HepG2 (cell line): ENCODE data around the gene SLC16A2. TPM values are rescaled to one million over a fixed set of nuclear protein-coding genes. Genes with fewer than 3 reads are reported as not detected.

Source experiments
- ATAC-seq: fragments of 200-7000 bp; cut with Tn5 transposase; 3 replicates; pipeline ENCODE4 v1.9.1; 2020; ENCODE audit warnings: mild to moderate bottlenecking, moderate library complexity
- BruUV-seq: library from RNA; stranded (reverse); fragments of 400-500 nt; replicated peaks from 2 replicates; lab custom pipeline; 2021; lab: Mats Ljungman, UMichigan
- CTCF ChIA-PET: fragments of 300-600 bp; formaldehyde crosslinking; extraction: SDS; loops from one replicate; lab custom pipeline; 2021; ENCODE audit warnings: low total read pairs, inconsistent platforms, low intra/inter-chr PET ratio; lab: Yijun Ruan, JAX
- POLR2A ChIA-PET: fragments of 350-600 bp; sonication (Branson Sonifier 250); formaldehyde crosslinking; loops from one replicate; lab custom pipeline; 2020; ENCODE audit warnings: antibody characterized with exemption, inconsistent platforms; lab: Yijun Ruan, JAX
- DNase-seq: peaks from one replicate; pipeline ENCODE4 v3.0.0-alpha.2; 2015; ENCODE audit warnings: low spot score
- FAIRE-seq: peaks from 3 replicates; lab custom pipeline; 2011; peaks lifted over from hg19 to GRCh38; lab: Jason Lieb, UNC
- H2AFZ ChIP-seq: one replicate; pipeline ENCODE4 v1.6.1; 2011; ENCODE audit warnings: low read length, inconsistent platforms
- H3K27ac ChIP-seq: fragments of 300-600 bp; 3 replicates; pipeline ENCODE4 v1.8.0; 2011; ENCODE audit warnings: mixed run types, mild to moderate bottlenecking, mixed read lengths, low read length, inconsistent platforms; ENCODE audit not compliant: insufficient read depth; ENCODE audit errors: extremely low read length
- H3K27me3 ChIP-seq, 2 experiments: fragments of 200-600 bp in 1 of 2; 2 replicates in 1 of 2; 3 replicates in 1 of 2; pipeline versions ENCODE4 v1.6.0 to v1.8.0; 2011; ENCODE audit warnings: low read length in 2 of 2, mild to moderate bottlenecking in 2 of 2, moderate library complexity in 2 of 2, inconsistent platforms in 1 of 2; ENCODE audit not compliant: insufficient read depth in 2 of 2, control insufficient read depth in 1 of 2
- H3K36me3 ChIP-seq, 2 experiments: fragments of 200-600 bp in 1 of 2; replicated peaks in 1 of 2; 2 replicates in 1 of 2; 3 replicates in 1 of 2; pipeline versions ENCODE4 v1.5.1 to v1.8.0; 2011; ENCODE audit warnings: low read length in 2 of 2, inconsistent platforms in 1 of 2; ENCODE audit not compliant: insufficient read depth in 2 of 2, control insufficient read depth in 1 of 2
- H3K4me1 ChIP-seq: 2 replicates; pipeline ENCODE4 v1.5.1; 2012; ENCODE audit warnings: low read length, inconsistent platforms; ENCODE audit not compliant: insufficient read depth
- H3K4me2 ChIP-seq: 2 replicates; pipeline ENCODE4 v1.6.0; 2011; ENCODE audit warnings: low read depth, low read length, inconsistent platforms
- H3K4me3 ChIP-seq, 3 experiments: fragments of 200-600 bp in 1 of 3; sonication (generic), shearing (Covaris generic) in 1 of 3; replicated peaks in 1 of 3; 2 replicates each; pipeline ENCODE4 v1.5.1; 2011 to 2016; ENCODE audit warnings: low read length in 3 of 3, inconsistent platforms in 2 of 3, low read depth in 2 of 3, mild to moderate bottlenecking in 2 of 3, control low read depth in 1 of 3, mixed read lengths in 1 of 3; ENCODE audit not compliant: insufficient read depth in 1 of 3
- H3K79me2 ChIP-seq: one replicate; pipeline ENCODE4 v1.6.1; 2011; ENCODE audit warnings: low read length, inconsistent platforms; ENCODE audit not compliant: insufficient read depth
- H3K9ac ChIP-seq: 2 replicates; pipeline ENCODE4 v1.6.0; 2011; ENCODE audit warnings: mild to moderate bottlenecking, low read depth, low read length, inconsistent platforms; ENCODE audit not compliant: insufficient read depth
- H3K9me3 ChIP-seq: 2 replicates; pipeline ENCODE4 v1.5.1; 2012; ENCODE audit warnings: mild to moderate bottlenecking, low read length
- H4K20me1 ChIP-seq: 2 replicates; pipeline ENCODE4 v1.6.0; 2011; ENCODE audit warnings: inconsistent platforms, mild to moderate bottlenecking, low read length, moderate library complexity; ENCODE audit not compliant: insufficient read depth
- GABPB1 ChIP-seq: IDR thresholded peaks from 2 replicates; pipeline ENCODE4 v1.6.1; 2016; ENCODE audit warnings: mild to moderate bottlenecking, missing genetic modification reagents, moderate library complexity, missing compliant biosample characterization
- MTERF4 ChIP-seq: sonication (generic); formaldehyde crosslinking; IDR thresholded peaks from 2 replicates; pipeline ENCODE4 v1.8.0; 2023; ENCODE audit warnings: mild to moderate bottlenecking, missing genetic modification reagents
- REL ChIP-seq: sonication (generic); formaldehyde crosslinking; conservative IDR thresholded peaks from 2 replicates; pipeline ENCODE4 v1.8.0; 2022; ENCODE audit warnings: mild to moderate bottlenecking, missing genetic modification reagents, moderate library complexity
- SYNCRIP ChIP-seq: fragments of 200-400 bp; formaldehyde crosslinking; IDR thresholded peaks from 2 replicates; pipeline ENCODE4 v1.6.1; 2018; ENCODE audit warnings: mild to moderate bottlenecking, low read depth, low read length; ENCODE audit not compliant: insufficient read depth
- ZFAT ChIP-seq: sonication (generic); formaldehyde crosslinking; conservative IDR thresholded peaks from 2 replicates; pipeline ENCODE4 v1.8.1; 2023; ENCODE audit warnings: missing genetic modification reagents, inconsistent platforms
- ZNF275 ChIP-seq: sonication (generic); formaldehyde crosslinking; IDR thresholded peaks from 2 replicates; pipeline ENCODE4 v1.8.0; 2022; ENCODE audit warnings: missing genetic modification reagents, mild to moderate bottlenecking, inconsistent platforms, borderline replicate concordance
- ZNF343 ChIP-seq: sonication (generic); formaldehyde crosslinking; IDR thresholded peaks from 2 replicates; pipeline ENCODE4 v1.4.0; 2020; ENCODE audit warnings: mild to moderate bottlenecking, missing genetic modification reagents
- ZNF747 ChIP-seq: sonication (generic); formaldehyde crosslinking; IDR thresholded peaks from 2 replicates; pipeline ENCODE4 v1.8.1; 2023; ENCODE audit warnings: missing genetic modification reagents, mild to moderate bottlenecking, borderline replicate concordance
- ZZZ3 ChIP-seq: sonication (generic); formaldehyde crosslinking; IDR thresholded peaks from 2 replicates; pipeline ENCODE4 v1.4.0; 2020; ENCODE audit warnings: missing genetic modification reagents, mild to moderate bottlenecking, borderline replicate concordance
- WGBS: methylation state at CpG from one replicate; pipeline ENCODE4 v1.1.6; 2017; ENCODE audit warnings: low lambda C conversion rate; 5-methylcytosine and 5-hydroxymethylcytosine counted together
- in situ Hi-C: cut with HindIII; loops from 2 replicates; pipeline ENCODE4 v1.10.0; 2017; ENCODE audit warnings: low pct_unique_long_range_greater_than_20kb; ENCODE audit not compliant: extremely low pct_ligation_motif_present
- intact Hi-C: fragments of 100-400 bp; cut with micrococcal nuclease; formaldehyde crosslinking; loops from one replicate; pipeline ENCODE4 v1.10.0; 2022; ENCODE audit not compliant: unreplicated experiment
- polyA plus RNA-seq, 8 experiments: library from polyadenylated mRNA; depleted of rRNA in 3 of 8; stranded (reverse) in 7 of 8; unstranded in 1 of 8; fragments of >200 nt; fragmentation: Illumina TruSeq in 4 of 8; extraction: Trizol in 4 of 8; gene quantifications; 2 replicates each; pipeline versions ENCODE4 v1.2.1 to v1.2.3, GENCODE V29; 2011 to 2016; ENCODE audit warnings: low read depth in 4 of 8, missing spikeins in 1 of 8, mixed read lengths in 1 of 8; ENCODE audit not compliant: insufficient read depth in 1 of 8
- total RNA-seq, 5 experiments: library from RNA; depleted of rRNA; stranded (reverse); fragments of >200 nt; fragmentation: Illumina TruSeq; extraction: Trizol; gene quantifications; 2 replicates each; pipeline ENCODE4 v1.2.3, GENCODE V29; 2016; ENCODE audit warnings: low read depth in 1 of 5
- TF ChIP-seq, protein P1 (sequence below): sonication (generic); formaldehyde crosslinking; IDR thresholded peaks from 2 replicates; pipeline ENCODE4 v1.5.1; 2020; ENCODE audit warnings: mild to moderate bottlenecking, missing genetic modification reagents, borderline replicate concordance
- TF ChIP-seq, protein P2 (sequence below): sonication (generic); formaldehyde crosslinking; IDR thresholded peaks from 2 replicates; pipeline ENCODE4 v1.8.0; 2022; ENCODE audit warnings: low read depth, missing genetic modification reagents

Gene SLC16A2
- total and polyA plus RNA-seq, 2 of the 13 experiments (the other 11 are each of a cell fraction or from before 2014, with no cell fraction given): 0.07 to 0.08 TPM

GRCh38 chrX:74450803-74451449 is 29.6 kb downstream of the SLC16A2 start:
- ATAC-seq (no peak), FAIRE-seq (no peak), DNase-seq (no peak)
- Histone ChIP-seq H3K4me3 (no peak overlapping the region), H3K4me2 (no peak overlapping the region), H3K4me1 (no peaks in the 10 kb centered on the region), H3K79me2 (no peaks in the 10 kb centered on the region), H3K9me3 (no peaks in the 10 kb centered on the region), H3K36me3 (no peaks in the 10 kb centered on the region), H2AFZ (no peak overlapping the region), H3K9ac (no peak overlapping the region), H4K20me1 (no peaks in the 10 kb centered on the region), H3K27me3 (no peaks in the 10 kb centered on the region), H3K27ac (no peak overlapping the region)
- BruUV-seq: no TSS peak
- ChIA-PET POLR2A (no interaction called here), CTCF (no interaction called here)
- TF ChIP-seq, protein P1, sequence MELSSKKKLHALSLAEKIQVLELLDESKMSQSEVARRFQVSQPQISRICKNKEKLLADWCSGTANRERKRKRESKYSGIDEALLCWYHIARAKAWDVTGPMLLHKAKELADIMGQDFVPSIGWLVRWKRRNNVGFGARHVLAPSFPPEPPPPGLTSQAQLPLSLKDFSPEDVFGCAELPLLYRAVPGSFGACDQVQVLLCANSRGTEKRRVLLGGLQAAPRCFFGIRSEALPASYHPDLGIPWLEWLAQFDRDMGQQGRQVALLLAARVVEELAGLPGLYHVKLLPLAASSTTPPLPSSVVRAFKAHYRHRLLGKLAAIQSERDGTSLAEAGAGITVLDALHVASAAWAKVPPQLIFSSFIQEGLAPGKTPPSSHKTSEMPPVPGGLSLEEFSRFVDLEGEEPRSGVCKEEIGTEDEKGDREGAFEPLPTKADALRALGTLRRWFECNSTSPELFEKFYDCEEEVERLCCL (CRISPR knock-in tag): no peak
- intact Hi-C loops: no loop called here
- in situ Hi-C loops: no loop called here
- 0% methylated on average over 1 of the region's 1 CpG for WGBS

DNA sequence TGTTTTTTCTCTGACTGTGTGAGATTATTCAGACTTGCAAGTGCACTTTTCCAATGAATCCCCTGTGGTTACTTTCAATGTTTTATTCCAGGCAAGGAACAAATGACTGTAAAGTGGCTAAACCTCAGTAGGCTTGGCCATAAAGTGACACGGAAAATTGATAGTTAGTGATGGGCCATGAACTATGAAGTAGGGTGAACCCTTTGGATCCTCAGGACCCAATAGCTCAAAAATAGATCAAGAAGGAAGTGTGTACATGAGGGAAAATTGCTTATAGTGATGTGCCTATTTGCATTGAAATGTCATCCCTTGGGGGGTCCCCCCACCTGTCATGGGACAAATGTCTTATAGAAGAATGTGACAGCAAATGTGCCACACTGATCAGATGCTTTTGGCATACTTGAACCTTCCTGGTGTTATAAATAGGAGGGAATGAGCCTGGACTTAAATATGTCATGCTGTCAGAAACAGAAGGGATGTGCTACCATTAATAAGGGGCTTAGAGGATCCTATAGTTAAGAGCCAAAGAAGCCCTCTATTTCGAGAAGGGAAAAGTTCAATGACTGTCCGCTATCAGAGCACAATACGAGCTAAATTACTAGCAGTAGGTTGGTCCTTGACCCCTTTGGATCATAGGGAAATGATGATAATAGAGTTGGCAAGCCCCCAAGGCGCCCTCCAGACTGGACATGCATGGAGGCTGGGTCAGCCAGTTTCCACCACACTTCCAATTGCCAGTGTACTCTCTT is 30.3 kb downstream of the SLC16A2 start:
- POLR2A ChIA-PET: no interaction called here
- FAIRE-seq: no peak
- intact Hi-C loops: no loop called here
- BruUV-seq: no TSS peak
- in situ Hi-C loops: no loop called here
- H3K4me2 ChIP-seq: no peak overlapping the region
- DNase-seq: no peak
- H3K27me3 ChIP-seq: no peaks in the 10 kb centered on the region
- H2AFZ ChIP-seq: no peak overlapping the region
- no peak overlapping the region for H3K9ac ChIP-seq
- H3K27ac ChIP-seq: no peak overlapping the region
- no peaks in the 10 kb centered on the region for H3K79me2 ChIP-seq
- no peak overlapping the region for H3K4me3 ChIP-seq
- no peaks in the 10 kb centered on the region for H4K20me1 ChIP-seq
- H3K9me3 ChIP-seq: no peaks in the 10 kb centered on the region
- no peak for ATAC-seq
- no peaks in the 10 kb centered on the region for H3K4me1 ChIP-seq
- WGBS: 0% methylated on average over 2 of the region's 5 CpGs
- H3K36me3 ChIP-seq: no peaks in the 10 kb centered on the region
- CTCF ChIA-PET: no interaction called here
- TF ChIP-seq ZZZ3 (no peak), ZNF275 (CRISPR knock-in tag) (no peak), SYNCRIP (no peak), ZNF343 (CRISPR knock-in tag) (no peak), ZFAT (CRISPR knock-in tag) (no peak), GABPB1 (CRISPR knock-in tag) (no peak), REL (no peak), ZNF747 (CRISPR knock-in tag) (no peak), MTERF4 (CRISPR knock-in tag) (no peak)
- TF ChIP-seq, protein P2, sequence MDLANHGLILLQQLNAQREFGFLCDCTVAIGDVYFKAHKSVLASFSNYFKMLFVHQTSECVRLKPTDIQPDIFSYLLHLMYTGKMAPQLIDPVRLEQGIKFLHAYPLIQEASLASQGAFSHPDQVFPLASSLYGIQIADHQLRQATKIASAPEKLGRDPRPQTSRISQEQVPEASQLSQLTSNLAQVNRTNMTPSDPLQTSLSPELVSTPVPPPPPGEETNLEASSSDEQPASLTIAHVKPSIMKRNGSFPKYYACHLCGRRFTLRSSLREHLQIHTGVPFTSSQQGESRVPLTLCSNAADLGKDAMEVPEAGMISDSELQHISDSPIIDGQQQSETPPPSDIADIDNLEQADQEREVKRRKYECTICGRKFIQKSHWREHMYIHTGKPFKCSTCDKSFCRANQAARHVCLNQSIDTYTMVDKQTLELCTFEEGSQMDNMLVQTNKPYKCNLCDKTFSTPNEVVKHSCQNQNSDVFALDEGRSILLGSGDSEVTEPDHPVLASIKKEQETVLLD (CRISPR knock-in tag): no peak
